Neural crest cell (in vitro differentiated cells): Measurements from ENCODE around the gene MOGAT2. TPM values are rescaled to one million over a fixed set of nuclear protein-coding genes. Genes with fewer than 3 reads are reported as not detected.

Experiments used
- DNase-seq: peaks from one replicate; pipeline ENCODE4 v3.0.0; 2021; ENCODE audit warnings: low read depth, mixed read lengths, low spot score
- H3K27ac Mint-ChIP-seq: one replicate; pipeline ENCODE4 v1.8.0; 2021; ENCODE audit warnings: mild to moderate bottlenecking, mixed read lengths; ENCODE audit not compliant: unreplicated experiment
- H3K27me3 Mint-ChIP-seq: 2 replicates; pipeline ENCODE4 v1.8.0; 2021; ENCODE audit warnings: low read depth, mild to moderate bottlenecking, mixed read lengths
- H3K36me3 Mint-ChIP-seq: 2 replicates; pipeline ENCODE4 v1.8.0; 2021; ENCODE audit warnings: low read depth, mild to moderate bottlenecking, mixed read lengths
- H3K4me1 Mint-ChIP-seq: 2 replicates; pipeline ENCODE4 v1.8.0; 2021; ENCODE audit warnings: mixed read lengths
- H3K4me3 Mint-ChIP-seq: one replicate; pipeline ENCODE4 v1.8.0; 2021; ENCODE audit warnings: mild to moderate bottlenecking, mixed read lengths
- H3K9me3 Mint-ChIP-seq: 2 replicates; pipeline ENCODE4 v1.8.0; 2021; ENCODE audit warnings: mixed read lengths
- total RNA-seq: library from RNA; stranded (reverse); gene quantifications from 2 replicates; pipeline ENCODE4 v1.2.1, GENCODE V29; 2021
- TF ChIP-seq, protein P1 (sequence below): fragments of 200-600 bp; sonication (generic); conservative IDR thresholded peaks from 2 replicates; pipeline ENCODE4 v1.5.0; 2021; ENCODE audit warnings: antibody characterized with exemption, mild to moderate bottlenecking

The MOGAT2 gene
- total RNA-seq, 1 donor from 2014 or later, result not detected

DNA sequence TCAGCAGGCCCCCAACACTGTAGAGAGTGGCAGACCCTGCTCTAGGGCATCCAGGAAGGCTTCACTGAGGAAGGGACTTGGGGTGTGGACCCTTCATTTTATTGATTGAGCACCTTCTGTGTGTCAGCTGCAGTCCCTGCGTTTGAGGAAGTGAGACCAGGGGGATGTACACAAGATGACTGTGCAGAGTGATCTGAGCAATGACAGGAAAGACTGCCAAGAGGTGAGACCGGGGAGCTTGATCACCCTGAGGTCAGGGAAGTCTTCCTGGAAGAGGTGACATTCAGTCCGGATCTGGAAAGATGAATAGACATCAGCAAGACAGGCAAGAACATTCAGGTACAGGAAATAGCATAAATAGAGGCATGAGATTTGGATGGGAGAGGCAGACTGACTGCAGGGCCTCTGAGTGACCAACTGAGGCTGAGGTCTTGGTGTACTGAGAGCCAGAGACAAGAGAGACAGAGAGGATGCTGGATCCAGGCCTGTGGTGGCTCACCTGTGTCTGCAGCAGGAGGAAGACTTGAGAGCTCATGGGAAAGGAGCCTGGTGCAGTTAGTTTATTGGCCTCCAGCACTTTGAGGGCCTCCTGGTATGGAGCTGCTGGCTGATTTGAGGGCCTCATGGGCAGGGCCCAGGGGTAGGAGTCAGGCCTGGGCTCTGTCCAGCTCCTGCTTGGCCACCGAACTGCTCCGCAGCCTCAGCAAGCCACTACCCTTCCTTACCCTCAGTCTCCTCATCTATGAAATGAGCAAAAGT lies 56.1 kb downstream of the MOGAT2 start:
- TF ChIP-seq, protein P1, sequence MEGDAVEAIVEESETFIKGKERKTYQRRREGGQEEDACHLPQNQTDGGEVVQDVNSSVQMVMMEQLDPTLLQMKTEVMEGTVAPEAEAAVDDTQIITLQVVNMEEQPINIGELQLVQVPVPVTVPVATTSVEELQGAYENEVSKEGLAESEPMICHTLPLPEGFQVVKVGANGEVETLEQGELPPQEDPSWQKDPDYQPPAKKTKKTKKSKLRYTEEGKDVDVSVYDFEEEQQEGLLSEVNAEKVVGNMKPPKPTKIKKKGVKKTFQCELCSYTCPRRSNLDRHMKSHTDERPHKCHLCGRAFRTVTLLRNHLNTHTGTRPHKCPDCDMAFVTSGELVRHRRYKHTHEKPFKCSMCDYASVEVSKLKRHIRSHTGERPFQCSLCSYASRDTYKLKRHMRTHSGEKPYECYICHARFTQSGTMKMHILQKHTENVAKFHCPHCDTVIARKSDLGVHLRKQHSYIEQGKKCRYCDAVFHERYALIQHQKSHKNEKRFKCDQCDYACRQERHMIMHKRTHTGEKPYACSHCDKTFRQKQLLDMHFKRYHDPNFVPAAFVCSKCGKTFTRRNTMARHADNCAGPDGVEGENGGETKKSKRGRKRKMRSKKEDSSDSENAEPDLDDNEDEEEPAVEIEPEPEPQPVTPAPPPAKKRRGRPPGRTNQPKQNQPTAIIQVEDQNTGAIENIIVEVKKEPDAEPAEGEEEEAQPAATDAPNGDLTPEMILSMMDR, result no peak
- H3K27me3 Mint-ChIP-seq, result peaks cover 39% of the 10 kb centered on the region
- no peak overlapping the region for H3K4me3 Mint-ChIP-seq
- H3K9me3 Mint-ChIP-seq, result no peaks in the 10 kb centered on the region
- no peaks in the 10 kb centered on the region for H3K4me1 Mint-ChIP-seq
- no peak for DNase-seq
- no peak overlapping the region for H3K27ac Mint-ChIP-seq
- no peaks in the 10 kb centered on the region for H3K36me3 Mint-ChIP-seq

GRCh38 chr11:75775056-75775455 lies 57.4 kb downstream of the MOGAT2 start:
- Mint-ChIP-seq H3K36me3 (no peaks in the 10 kb centered on the region), H3K27ac (no peak overlapping the region), H3K4me1 (no peaks in the 10 kb centered on the region), H3K27me3 (peaks cover 26% of the 10 kb centered on the region), H3K9me3 (no peaks in the 10 kb centered on the region), H3K4me3 (no peak overlapping the region)
- no peak for DNase-seq
- TF ChIP-seq, protein P1, result no peak

DNA sequence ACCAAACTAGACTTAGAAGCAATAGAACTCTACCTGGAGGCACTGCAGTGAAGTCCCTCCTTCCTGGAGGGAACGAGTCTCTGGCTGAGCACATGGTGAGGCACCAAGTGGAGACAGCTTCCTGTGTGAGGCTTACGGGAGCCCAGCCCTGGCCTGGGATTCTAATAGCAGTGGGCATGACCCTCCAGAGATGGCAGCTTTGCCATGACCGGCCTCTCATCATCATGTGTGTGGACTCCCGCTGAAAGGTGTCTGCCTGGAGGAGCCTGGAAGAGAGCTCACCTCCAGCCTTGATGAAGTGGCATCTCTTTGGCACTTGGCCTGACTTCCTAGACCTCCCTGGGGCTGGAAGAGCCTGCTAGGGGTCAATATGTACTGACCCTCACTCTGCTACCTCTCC lies 58.9 kb downstream of the MOGAT2 start:
- H3K27me3 Mint-ChIP-seq, result peaks cover 11% of the 10 kb centered on the region
- no peak for DNase-seq
- no peaks in the 10 kb centered on the region for H3K36me3 Mint-ChIP-seq
- TF ChIP-seq, protein P1, result no peak
- no peak overlapping the region for H3K4me3 Mint-ChIP-seq
- H3K4me1 Mint-ChIP-seq, result no peaks in the 10 kb centered on the region
- peak overlapping the region; percentile 19 for H3K27ac Mint-ChIP-seq
- no peaks in the 10 kb centered on the region for H3K9me3 Mint-ChIP-seq

DNA sequence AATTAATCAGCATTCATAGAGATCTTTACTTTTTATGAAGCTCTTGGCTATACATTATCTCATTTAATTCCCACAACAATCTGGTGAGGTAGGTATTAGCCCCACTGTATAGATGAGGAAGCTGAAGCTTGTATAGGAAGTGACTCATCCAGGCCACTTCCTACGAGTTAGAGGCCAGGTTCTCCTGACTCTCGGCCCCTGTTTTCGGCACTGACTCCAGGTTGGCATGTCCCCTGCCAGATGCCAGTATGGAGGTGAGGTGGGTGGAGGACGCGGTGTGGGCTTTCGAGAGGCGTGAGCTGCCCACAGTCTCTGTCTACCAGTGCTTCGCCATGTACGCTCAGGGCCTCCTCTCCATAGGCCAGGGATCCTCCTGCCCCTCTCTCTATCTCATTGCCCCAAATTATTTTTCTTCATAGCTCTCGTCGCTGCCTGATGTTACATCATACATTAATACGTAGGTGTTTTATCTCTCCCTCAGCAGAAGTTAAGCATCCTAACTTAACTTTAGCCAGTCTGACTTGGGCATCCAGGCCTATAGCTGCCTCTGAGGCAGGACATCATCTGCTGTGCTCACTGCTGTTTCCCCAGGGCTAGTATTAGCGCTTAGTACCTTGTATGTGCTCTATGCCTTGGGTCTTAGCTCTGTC lies 59.9 kb downstream of the MOGAT2 start:
- DNase-seq, result no peak
- H3K27ac Mint-ChIP-seq, result no peak overlapping the region
- no peaks in the 10 kb centered on the region for H3K9me3 Mint-ChIP-seq
- H3K4me1 Mint-ChIP-seq, result no peaks in the 10 kb centered on the region
- TF ChIP-seq, protein P1, result no peak
- peaks cover under 1% of the 10 kb centered on the region for H3K27me3 Mint-ChIP-seq
- H3K36me3 Mint-ChIP-seq, result no peaks in the 10 kb centered on the region
- no peak overlapping the region for H3K4me3 Mint-ChIP-seq

GRCh38 chr11:75778962-75779361 lies 61.3 kb downstream of the MOGAT2 start:
- Mint-ChIP-seq H3K36me3 (no peaks in the 10 kb centered on the region), H3K4me1 (no peaks in the 10 kb centered on the region), H3K27me3 (no peaks in the 10 kb centered on the region), H3K4me3 (no peak overlapping the region), H3K9me3 (no peaks in the 10 kb centered on the region), H3K27ac (peak overlapping the region; percentile 57)
- TF ChIP-seq, protein P1, result no peak
- no peak for DNase-seq
